Epithelial cell of proximal tubule (primary cell): ENCODE data around the gene IQCK. TPM values are rescaled to one million over a fixed set of nuclear protein-coding genes. Genes with fewer than 3 reads are reported as not detected.

Source experiments
- DNase-seq: peaks from one replicate; pipeline ENCODE4 v3.0.0-alpha.2; 2011; ENCODE audit warnings: low read depth
- H3K4me3 ChIP-seq: 2 replicates; pipeline ENCODE4 v1.5.1; 2011; ENCODE audit warnings: low read depth, mild to moderate bottlenecking, low read length
- CTCF ChIP-seq: conservative IDR thresholded peaks from 2 replicates; pipeline ENCODE4 v1.5.1; 2012; ENCODE audit warnings: low read depth, mild to moderate bottlenecking, low read length
- total RNA-seq: library from RNA; depleted of rRNA; stranded (reverse); fragments of >200 nt; gene quantifications from 2 replicates; pipeline ENCODE4 v1.2.3, GENCODE V29; 2015

IQCK gene
- total RNA-seq, 1 donor from 2014 or later = 10.0 TPM

DNA sequence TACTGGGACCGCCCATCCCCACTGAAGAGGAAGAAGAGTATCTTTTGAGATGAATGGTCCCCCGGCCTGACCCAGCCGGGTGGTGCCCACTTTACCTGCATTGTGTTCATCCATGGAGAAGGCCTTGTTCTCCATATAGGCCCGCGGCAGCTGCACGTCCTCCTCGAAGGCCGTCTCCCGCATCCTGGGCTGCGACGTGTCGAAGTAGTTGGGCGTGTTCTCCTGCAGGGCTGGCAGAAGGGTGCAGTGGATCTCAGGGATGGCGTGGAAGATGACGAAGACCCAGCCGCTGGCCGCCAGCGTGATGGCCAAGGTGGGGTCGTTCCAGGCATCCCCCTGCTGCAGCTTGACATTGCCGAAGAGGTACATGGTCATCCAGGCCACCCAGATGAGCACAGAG lies 153.7 kb downstream of the IQCK start:
- H3K4me3 ChIP-seq = no peak overlapping the region
- DNase-seq = no peak
- no peak for TF ChIP-seq CTCF

DNA sequence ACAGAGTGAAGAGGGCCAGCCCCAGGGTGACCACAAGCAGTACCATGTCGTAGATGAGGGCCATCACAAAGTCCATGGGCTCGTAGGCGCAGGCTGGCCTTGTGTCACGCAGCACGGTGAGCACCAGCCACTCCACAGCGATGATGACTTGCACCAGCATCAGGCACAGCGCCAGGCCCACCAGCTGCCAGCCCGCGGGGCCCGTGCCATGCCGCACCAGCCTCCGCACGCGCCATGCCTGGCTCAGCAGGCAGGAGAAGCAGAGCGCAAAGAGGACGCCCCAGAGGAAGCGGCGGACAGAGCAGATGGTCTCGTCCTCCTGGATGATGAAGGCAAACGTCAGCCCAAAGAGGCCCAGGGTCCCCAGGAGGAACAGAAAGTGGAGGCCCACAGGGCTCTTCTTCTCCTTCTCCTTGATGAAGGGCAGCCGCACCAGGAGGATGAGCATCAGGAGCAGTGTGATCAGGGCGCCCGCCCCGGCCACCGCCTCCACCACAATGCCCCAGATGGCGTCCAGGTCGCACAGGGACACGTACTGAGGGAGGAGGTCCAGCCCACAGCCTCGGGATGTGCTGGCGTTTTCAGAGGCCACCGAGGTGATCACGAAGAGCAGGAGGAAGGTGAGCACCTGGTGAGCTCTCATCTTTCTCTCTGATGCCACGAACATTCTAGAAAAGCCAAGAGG lies 154.2 kb downstream of the IQCK start:
- H3K4me3 ChIP-seq = no peak overlapping the region
- DNase-seq = no peak
- TF ChIP-seq CTCF = no peak

DNA sequence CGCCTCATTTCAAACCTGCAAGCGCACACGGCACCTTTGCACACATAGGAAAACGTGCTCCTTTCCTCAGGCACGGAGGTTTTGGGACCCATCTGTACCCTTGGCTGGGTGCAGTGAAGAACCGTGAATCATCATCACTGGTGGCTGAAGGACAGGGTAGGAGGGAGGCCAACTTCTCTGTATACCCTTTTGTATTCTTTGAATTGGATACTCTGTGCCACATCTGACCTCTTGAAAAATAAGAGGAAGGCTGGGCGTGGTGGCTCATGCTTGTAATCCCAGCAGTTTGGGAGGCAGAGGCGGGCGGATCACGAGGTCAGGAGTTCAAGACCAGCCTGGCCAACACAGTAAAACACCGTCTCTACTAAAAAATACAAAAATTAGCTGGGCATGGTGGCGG lies 154.9 kb downstream of the IQCK start:
- H3K4me3 ChIP-seq = no peak overlapping the region
- no peak for TF ChIP-seq CTCF
- no peak for DNase-seq

DNA sequence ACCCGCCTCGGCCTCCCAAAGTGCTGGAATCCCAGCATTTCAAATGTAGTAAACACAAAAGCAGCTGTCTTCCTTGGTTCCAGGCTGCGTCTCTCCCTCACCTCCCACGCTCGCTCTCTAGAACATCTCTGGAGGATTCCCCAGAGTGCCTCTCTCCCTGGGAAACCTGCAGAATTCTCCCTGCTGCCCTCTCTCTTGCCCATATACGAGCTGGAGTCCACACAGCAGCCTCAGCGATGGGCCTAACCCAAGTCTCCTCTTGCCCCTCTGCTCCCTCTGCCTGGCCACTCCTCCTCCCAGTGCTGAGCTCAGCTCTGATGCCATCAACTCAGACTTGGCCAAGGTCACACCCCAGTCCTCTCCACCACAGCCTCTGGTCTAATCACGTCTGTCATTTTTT lies 156.0 kb downstream of the IQCK start:
- H3K4me3 ChIP-seq = no peak overlapping the region
- no peak for DNase-seq
- no peak for TF ChIP-seq CTCF

GRCh38 chr16:19874851-19875546 lies 156.9 kb downstream of the IQCK start:
- TF ChIP-seq CTCF = no peak
- DNase-seq = no peak

DNA sequence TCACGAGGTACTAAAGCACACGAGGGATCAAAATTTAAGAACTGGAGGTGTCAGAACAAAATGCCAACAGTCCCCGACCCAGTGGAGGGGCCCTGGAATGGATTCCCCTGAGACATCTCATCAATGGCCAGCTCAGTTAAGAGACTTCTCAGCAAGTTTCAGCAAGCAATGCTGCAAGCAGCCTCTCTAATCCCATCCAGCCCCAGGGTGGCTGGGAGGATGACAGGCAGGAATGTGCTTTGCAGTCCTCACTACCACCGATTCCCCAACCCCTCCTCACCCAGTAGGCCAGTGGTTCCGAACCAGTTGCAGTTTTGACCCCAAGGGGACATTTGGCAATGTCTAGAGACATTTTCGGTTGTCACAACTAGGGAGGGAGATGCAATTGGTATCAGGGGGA lies 157.8 kb downstream of the IQCK start:
- H3K4me3 ChIP-seq = no peak overlapping the region
- DNase-seq = no peak
- no peak for TF ChIP-seq CTCF

More at GRCh38 chr16:19874851-19875546, 156.9 kb downstream of the IQCK start:
- H3K4me3 ChIP-seq = no peak overlapping the region
